ENCODE data around the gene ANKRD50.

ANKRD50 gene

DNA sequence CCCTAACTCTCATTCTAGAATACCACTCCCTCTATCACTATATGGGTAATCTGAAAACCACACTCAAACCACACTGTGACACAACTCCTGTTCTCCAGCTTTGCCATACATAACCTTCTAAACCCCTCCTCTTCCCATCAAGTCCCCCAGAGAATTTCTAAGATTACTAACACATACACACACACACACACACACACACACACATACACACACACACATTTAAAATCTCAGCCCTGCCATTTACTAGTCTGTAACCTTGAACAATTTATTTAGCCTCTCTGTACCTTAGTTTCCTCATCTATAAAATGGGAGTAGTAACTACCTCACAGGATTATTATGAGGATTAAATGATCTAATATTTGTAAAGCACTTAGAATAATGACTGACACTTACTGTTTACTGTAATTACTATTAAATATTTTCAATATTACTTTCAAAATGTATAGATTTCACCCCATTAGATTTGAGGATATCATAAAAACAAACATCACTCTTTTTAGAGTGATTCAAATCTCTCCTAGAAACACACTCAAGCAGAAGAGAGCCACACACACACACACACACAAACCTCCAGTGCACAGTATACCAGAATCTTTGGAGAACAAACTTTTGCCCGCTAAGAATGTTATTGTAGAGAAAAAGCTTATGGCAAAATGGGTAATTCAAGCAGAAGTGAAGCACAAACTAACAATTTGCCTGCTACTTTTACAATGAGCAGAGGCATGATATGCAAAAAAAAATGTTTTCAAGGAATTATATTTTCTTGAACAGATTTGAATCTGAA lies 3.8 kb downstream of the ANKRD50 start:
- DNase-seq (ENCODE audit: low read depth): no peak

GRCh38 chr4:124705393-124705792 lies 7.1 kb downstream of the ANKRD50 start:
- DNase-seq (ENCODE audit: low read depth): no peak

- no peak for DNase-seq (ENCODE audit: low read depth)
Measured at GRCh38 chr4:124703154-124703553, 9.4 kb downstream of the ANKRD50 start.

- DNase-seq (ENCODE audit: low read depth): no peak
Measured at GRCh38 chr4:124697441-124697840, 15.1 kb downstream of the ANKRD50 start.

GRCh38 chr4:124696182-124696581 lies 16.4 kb downstream of the ANKRD50 start:
- no peak for DNase-seq (ENCODE audit: low read depth)

- no peak for DNase-seq (ENCODE audit: low read depth)
Measured at GRCh38 chr4:124694946-124695598, 17.5 kb downstream of the ANKRD50 start.

DNA sequence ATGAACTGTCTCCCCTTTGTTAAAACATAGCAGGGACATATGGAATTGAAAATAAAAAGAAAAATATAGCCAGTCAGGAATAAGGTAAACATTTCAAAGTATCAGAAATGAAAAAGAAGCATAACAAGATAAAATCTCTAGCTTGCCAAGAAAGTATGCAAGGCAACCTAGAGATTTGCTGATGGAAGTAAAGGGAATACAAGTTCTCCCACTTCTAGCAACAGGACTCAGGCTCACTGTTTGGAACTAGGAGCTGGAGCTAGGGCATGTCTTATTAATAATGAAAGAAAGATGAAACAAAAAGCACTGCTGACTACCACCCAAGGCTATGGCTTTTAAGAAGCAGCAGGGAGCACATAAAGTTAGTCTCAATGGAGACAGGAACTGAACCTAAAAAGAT lies 18.2 kb downstream of the ANKRD50 start:
- no peak for DNase-seq (ENCODE audit: low read depth)

DNA sequence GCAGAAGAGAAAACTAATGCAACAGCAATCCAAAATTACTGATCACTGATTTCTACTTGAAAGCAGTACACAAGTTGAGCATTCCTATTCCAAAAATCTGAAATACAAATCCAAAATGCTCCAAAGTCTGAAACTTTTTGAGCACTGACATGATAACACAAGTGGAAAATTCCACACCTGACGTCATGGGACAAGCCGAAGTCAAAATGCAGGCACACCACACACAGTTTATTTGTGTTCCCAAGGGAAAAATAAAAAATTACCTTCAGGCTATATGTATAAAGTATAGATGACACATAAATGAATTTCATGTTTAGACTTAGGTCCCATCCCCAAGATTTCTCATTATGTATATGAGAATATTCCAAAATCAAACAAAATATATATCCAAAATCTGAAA lies 20.7 kb downstream of the ANKRD50 start:
- DNase-seq (ENCODE audit: low read depth): no peak

- no peak for DNase-seq (ENCODE audit: low read depth)
Measured at GRCh38 chr4:124686279-124686678, 26.3 kb downstream of the ANKRD50 start.

GRCh38 chr4:124685851-124686250 lies 26.7 kb downstream of the ANKRD50 start:
- DNase-seq (ENCODE audit: low read depth): no peak

DNA sequence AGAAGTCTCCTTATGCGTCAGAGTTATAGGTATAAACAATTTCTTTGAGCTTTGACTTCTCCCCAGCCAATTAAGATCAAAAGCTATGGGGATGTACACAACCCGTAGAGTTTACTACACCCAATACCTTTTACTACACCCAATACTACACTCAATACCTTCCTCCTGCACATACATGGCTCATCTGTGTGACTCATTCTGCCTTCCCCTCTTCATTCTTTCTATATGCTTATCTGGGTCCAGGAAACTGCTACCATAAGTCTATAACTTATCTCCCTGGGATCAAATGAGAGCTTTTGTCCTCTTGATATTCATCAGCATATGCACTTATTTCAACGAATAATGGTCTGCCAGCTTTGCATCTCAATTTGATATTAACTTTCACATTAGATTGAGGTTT lies 28.2 kb downstream of the ANKRD50 start:
- DNase-seq (ENCODE audit: low read depth): no peak

GRCh38 chr4:124682384-124682783 lies 30.1 kb downstream of the ANKRD50 start:
- DNase-seq (ENCODE audit: low read depth): no peak

DNA sequence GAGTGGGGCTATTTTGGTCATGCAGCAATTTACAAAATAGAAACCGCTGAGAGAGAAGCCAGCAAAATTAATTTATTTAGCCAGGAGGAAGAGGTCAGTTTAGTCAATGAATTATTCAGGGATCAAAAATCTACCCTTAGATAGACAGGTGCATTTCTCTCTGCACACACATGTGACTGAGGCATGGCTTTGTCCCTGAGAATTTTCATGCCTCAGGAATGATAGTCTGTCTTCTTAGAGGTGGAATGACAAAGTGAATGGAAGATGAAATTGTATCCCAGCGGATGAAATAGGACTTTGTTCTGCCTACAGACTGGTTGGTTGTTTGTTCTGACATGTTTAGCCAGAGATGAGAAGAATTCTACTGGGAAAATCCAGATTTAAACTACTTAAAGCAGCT lies 46.0 kb downstream of the ANKRD50 start:
- DNase-seq (ENCODE audit: low read depth): no peak

GRCh38 chr4:124658795-124659194 lies 53.7 kb downstream of the ANKRD50 start:
- no peak for DNase-seq (ENCODE audit: low read depth)

DNA sequence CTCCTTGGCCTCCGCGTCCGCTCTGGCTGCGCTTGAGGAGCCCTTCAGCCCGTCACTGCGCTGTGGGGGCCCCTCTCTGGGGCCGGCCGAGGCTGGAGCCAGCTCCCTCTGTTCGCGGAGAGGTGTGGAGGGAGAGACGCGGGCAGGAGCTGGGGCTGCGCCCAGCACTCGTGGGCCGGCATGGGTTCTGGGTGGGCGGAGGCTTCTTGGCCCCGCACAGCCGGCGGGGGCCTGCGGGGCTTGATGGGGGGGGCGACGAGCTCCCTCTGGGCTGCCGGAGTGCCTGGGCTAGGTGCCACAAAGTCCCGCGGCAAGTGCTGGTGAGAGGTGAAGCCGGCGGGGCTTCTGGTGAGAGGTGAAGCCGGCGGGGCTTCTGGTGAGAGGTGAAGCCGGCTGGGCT lies 61.9 kb downstream of the ANKRD50 start:
- DNase-seq (ENCODE audit: low read depth): no peak

DNA sequence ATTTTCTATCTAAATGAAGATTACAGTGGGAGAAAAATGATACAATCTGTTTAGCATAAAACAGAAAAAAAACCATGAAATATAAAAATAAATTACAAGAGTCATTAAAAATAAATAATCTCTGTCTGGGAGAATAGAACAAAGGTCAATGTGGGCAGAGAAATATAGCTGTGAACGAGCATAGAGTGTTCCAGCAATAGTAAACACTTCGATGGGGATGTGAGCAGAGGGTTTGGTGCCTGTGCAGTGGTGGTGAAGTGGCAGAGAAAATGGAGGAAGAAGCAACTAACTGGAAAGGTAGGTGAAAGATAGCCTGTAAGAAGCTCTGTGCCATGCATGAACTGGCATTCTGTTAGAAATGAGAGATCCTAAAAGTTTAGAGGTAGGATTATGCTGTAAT lies 64.9 kb downstream of the ANKRD50 start:
- DNase-seq (ENCODE audit: low read depth): no peak

GRCh38 chr4:124644621-124645020 lies 67.9 kb downstream of the ANKRD50 start:
- no peak for DNase-seq (ENCODE audit: low read depth)

- no peak for DNase-seq (ENCODE audit: low read depth)
Measured at GRCh38 chr4:124642846-124643245, 69.7 kb downstream of the ANKRD50 start.

GRCh38 chr4:124641715-124642381 lies 70.7 kb downstream of the ANKRD50 start:
- DNase-seq (ENCODE audit: low read depth): no peak

- DNase-seq (ENCODE audit: low read depth): no peak
Measured at GRCh38 chr4:124640022-124640730, 72.4 kb downstream of the ANKRD50 start.

GRCh38 chr4:124637321-124637720 lies 75.2 kb downstream of the ANKRD50 start:
- DNase-seq (ENCODE audit: low read depth): no peak

- DNase-seq (ENCODE audit: low read depth): no peak
Measured at GRCh38 chr4:124636788-124637187, 75.7 kb downstream of the ANKRD50 start.

DNA sequence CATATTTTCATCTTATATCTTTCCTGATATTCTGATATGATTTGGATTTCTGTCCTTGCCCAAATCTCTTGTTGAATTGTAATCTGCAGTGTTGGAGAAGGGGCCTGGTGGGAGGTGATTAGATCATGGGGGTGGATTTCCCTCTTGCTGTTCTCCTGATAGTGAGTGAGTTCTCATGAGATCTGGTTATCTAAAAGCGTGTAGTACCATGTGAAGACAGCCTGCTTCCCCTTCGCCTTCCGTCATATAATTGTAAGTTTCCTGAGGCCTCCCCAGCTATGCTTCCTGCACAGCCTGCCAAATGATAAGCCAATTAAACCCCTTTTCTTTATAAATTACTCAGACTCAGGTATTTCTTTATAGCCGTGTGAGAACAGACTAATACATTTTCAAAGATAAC lies 77.2 kb downstream of the ANKRD50 start:
- no peak for DNase-seq (ENCODE audit: low read depth)

All from stimulated activated CD8-positive, alpha-beta memory T cell treated with anti-CD3 and anti-CD28 coated beads, Interleukin-15, amount 100 ng/mL, for 24 hours (primary cell).